T47D (cell line): Measurements from ENCODE around the gene CLCNKB.

Experiments used
- DNase-seq, 2 experiments: peaks; one replicate each; pipeline versions ENCODE4 v3.0.0 to v3.0.0-alpha.2; 2011 to 2012; ENCODE audit warnings: low read depth in 1 of 2, low spot score in 1 of 2
- JUND ChIP-seq: IDR thresholded peaks from 2 replicates; pipeline ENCODE4 v1.6.1; 2012; ENCODE audit warnings: low read depth
- in situ Hi-C: cut with HindIII; loops from 2 replicates; pipeline ENCODE4 v1.10.0; 2016; ENCODE audit warnings: low sequenced_read_pairs, low pct_unique_long_range_greater_than_20kb

CLCNKB gene

GRCh38 chr1:16082283-16083038, 38.9 kb downstream of the CLCNKB start:
- TF ChIP-seq JUND: no peak
- in situ Hi-C loops: no loop called here
- peak; percentile 56 to 67 for DNase-seq

GRCh38 chr1:16083486-16083885, 39.9 kb downstream of the CLCNKB start:
- DNase-seq: no peak
- no peak for TF ChIP-seq JUND
- in situ Hi-C loops: no loop called here

GRCh38 chr1:16085522-16085921, 41.9 kb downstream of the CLCNKB start:
- in situ Hi-C loops: no loop called here
- no peak for DNase-seq
- no peak for TF ChIP-seq JUND

GRCh38 chr1:16087733-16088132, 44.2 kb downstream of the CLCNKB start:
- no peak for TF ChIP-seq JUND
- in situ Hi-C loops: no loop called here
- no peak for DNase-seq

- TF ChIP-seq JUND: no peak
- in situ Hi-C loops: no loop called here
- no peak for DNase-seq
These were observed 44.8 kb downstream of the CLCNKB start for GRCh38 chr1:16088351-16088911.

- in situ Hi-C loops: no loop called here
- TF ChIP-seq JUND: no peak
- no peak for DNase-seq
These were observed 45.4 kb downstream of the CLCNKB start for GRCh38 chr1:16088996-16089395.

GRCh38 chr1:16090076-16090826, 46.7 kb downstream of the CLCNKB start:
- no peak for TF ChIP-seq JUND
- in situ Hi-C loops: no loop called here

GRCh38 chr1:16091296-16091695, 47.7 kb downstream of the CLCNKB start:
- no peak for TF ChIP-seq JUND
- in situ Hi-C loops: no loop called here
- DNase-seq: peak in 1 of 2 experiments; percentile 45

More at GRCh38 chr1:16090076-16090826, 46.7 kb downstream of the CLCNKB start:
- no peak for DNase-seq

- no peak for TF ChIP-seq JUND
- in situ Hi-C loops: no loop called here
- DNase-seq: no peak
These were observed 48.7 kb downstream of the CLCNKB start for GRCh38 chr1:16092097-16092922.

GRCh38 chr1:16092923-16093511, 49.4 kb downstream of the CLCNKB start:
- in situ Hi-C loops: no loop called here

GRCh38 chr1:16093611-16094010, 50.0 kb downstream of the CLCNKB start:
- no peak for DNase-seq
- in situ Hi-C loops: no loop called here
- TF ChIP-seq JUND: no peak

More at GRCh38 chr1:16092923-16093511, 49.4 kb downstream of the CLCNKB start:
- no peak for TF ChIP-seq JUND
- DNase-seq: no peak
